ENCODE data around the gene SEC31B. TPM values are rescaled to one million over a fixed set of nuclear protein-coding genes. Genes with fewer than 3 reads are reported as not detected.
A peak's percentile ranks its signal among the peaks of the same experiment; 100 is the strongest.

Gene SEC31B
- total RNA-seq, 4 donors from 2014 or later: 8.8 to 24.9 (median 23.5) TPM

DNA sequence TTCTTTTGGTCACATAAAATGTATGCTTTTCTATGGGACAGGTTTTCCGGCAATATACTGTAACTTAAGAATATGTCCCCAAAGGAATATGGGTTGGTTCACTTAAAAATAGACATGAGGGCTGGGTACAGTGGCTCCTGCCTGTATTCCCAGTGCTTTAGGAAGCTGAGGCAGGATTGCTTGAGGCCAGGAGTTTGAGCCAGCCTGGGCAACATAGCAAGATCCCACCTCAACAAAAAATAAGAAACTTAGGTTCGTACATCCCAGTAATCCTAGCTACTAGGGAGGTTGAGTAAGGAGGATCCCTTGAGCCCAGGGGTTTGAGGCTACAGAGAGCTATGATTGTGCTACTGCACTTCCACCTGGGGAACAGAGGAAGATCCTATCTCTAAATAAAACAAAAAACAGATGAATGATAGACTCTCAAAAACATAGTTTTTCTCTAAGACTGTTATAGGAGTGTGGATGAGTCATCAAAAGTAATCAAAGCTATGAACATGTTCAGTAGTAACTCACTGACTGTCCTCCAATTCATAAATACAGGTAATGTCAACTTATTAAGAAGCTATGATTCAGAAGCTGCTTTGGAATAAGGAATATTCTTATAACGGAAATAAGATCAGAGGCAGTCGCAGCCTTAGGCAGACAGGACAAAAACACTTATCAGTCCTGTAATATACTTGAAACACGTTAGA is 2.6 kb upstream of the SEC31B start:
- H3K27ac ChIP-seq: no peak overlapping the region
- H3K4me3 ChIP-seq: no peak overlapping the region
- H3K4me1 ChIP-seq: peaks cover 0 to 12% (median 2%) of the 10 kb centered on the region in 4 donors
- H3K9me3 ChIP-seq: no peaks in the 10 kb centered on the region
- peaks cover 0 to 48% (median 0%) of the 10 kb centered on the region in 3 donors for H3K36me3 ChIP-seq
- DNase-seq: no peak
- H3K27me3 ChIP-seq: no peaks in the 10 kb centered on the region
- no peak for TF ChIP-seq POLR2A (IDR thresholded peaks at IDR 0.05)
- TF ChIP-seq, protein P1, sequence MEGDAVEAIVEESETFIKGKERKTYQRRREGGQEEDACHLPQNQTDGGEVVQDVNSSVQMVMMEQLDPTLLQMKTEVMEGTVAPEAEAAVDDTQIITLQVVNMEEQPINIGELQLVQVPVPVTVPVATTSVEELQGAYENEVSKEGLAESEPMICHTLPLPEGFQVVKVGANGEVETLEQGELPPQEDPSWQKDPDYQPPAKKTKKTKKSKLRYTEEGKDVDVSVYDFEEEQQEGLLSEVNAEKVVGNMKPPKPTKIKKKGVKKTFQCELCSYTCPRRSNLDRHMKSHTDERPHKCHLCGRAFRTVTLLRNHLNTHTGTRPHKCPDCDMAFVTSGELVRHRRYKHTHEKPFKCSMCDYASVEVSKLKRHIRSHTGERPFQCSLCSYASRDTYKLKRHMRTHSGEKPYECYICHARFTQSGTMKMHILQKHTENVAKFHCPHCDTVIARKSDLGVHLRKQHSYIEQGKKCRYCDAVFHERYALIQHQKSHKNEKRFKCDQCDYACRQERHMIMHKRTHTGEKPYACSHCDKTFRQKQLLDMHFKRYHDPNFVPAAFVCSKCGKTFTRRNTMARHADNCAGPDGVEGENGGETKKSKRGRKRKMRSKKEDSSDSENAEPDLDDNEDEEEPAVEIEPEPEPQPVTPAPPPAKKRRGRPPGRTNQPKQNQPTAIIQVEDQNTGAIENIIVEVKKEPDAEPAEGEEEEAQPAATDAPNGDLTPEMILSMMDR (IDR thresholded peaks at IDR 0.05): no peak

DNA sequence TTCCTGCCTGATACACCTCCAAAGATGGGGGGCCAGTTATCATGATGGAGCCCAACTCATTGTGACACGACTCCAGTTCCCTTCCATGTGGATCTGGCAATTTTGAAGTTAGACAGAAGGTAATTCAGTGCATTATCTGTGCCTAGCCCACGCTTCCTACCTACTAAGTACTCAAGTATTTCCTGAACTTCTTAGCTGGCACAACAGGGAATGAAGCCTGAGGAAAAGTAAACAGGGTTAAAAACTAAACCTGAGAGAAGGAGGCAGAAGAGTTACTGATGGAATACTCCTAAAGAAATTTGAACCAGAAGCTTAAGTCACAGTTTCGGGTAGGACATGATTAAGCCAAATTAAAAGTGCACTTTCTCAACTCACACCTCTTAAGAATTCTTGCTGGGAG is 1.1 kb upstream of the SEC31B start:
- no peaks in the 10 kb centered on the region for H3K27me3 ChIP-seq
- H3K36me3 ChIP-seq: peaks cover 0 to 33% (median 0%) of the 10 kb centered on the region in 3 donors
- peaks cover 0 to 12% (median 2%) of the 10 kb centered on the region in 4 donors for H3K4me1 ChIP-seq
- H3K9me3 ChIP-seq: no peaks in the 10 kb centered on the region
- TF ChIP-seq, protein P1 (IDR thresholded peaks at IDR 0.05): no peak
- no peak for TF ChIP-seq POLR2A (IDR thresholded peaks at IDR 0.05)
- H3K4me3 ChIP-seq: no peak overlapping the region
- no peak overlapping the region for H3K27ac ChIP-seq
- DNase-seq: no peak

DNA sequence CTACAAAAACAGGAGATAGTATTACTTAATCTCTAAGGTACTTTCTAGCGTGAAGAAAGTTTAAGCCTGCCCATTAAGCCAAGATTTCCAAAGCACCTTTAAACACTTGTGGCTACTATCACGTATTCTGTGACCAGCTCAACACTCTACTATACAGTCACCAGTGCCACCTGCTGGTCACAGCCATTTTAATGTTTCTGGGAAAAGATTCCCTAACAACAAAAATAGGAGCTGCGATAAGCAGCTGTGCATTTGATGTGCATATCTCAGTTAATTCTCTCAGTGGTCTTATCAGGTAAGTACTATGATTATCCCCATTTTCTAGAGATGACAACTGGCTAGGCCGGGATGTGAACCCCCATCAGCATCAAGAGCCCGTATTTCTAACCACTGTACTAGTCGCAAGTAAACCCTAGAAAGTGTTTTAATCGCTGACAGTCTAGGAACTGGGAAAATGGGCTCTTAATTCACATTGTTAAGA is 860 bp downstream of the SEC31B start:
- Histone ChIP-seq H3K27ac (no peak overlapping the region), H3K4me3 (peak overlapping the region in 2 of 4 donors; percentile 47 to 49)
- peak in 2 of 3 donors; percentile 61 to 87 for DNase-seq

DNA sequence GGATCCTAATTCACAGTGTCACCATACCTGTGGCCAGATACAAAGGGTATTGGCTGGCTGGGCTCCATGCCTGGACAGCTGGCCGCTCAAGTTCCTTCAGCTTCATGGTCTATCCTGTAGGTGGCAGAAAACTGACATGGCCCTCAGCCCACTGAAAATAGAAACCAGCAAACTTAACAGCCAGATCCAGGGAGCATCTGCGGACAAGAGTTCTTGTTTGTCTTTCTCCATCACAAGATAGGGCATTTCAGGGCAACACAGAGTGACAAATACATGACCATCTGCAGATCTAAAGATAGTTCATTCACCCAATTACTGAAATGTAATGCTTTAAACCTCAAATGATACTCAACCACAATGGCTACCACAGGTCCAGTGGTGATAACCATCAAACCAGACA is 2.8 kb downstream of the SEC31B start:
- Histone ChIP-seq H3K27ac (no peak overlapping the region), H3K9me3 (no peaks in the 10 kb centered on the region), H3K27me3 (no peaks in the 10 kb centered on the region), H3K36me3 (peaks cover 0 to 3% (median 0%) of the 10 kb centered on the region in 3 donors), H3K4me3 (no peak overlapping the region), H3K4me1 (peaks cover 0 to 12% (median 2%) of the 10 kb centered on the region in 4 donors)
- TF ChIP-seq, protein P1 (IDR thresholded peaks at IDR 0.05): no peak
- no peak for TF ChIP-seq POLR2A (IDR thresholded peaks at IDR 0.05)
- no peak for DNase-seq

More for the DNA sequence above, 860 bp downstream of the SEC31B start:
- Histone ChIP-seq H3K36me3 (peaks cover 0 to 20% (median 0%) of the 10 kb centered on the region in 3 donors), H3K9me3 (no peaks in the 10 kb centered on the region), H3K4me1 (peaks cover 0 to 12% (median 2%) of the 10 kb centered on the region in 4 donors), H3K27me3 (no peaks in the 10 kb centered on the region)
- no peak for TF ChIP-seq POLR2A (IDR thresholded peaks at IDR 0.05)
- TF ChIP-seq, protein P1 (IDR thresholded peaks at IDR 0.05): peak in 5 of 6 experiments; percentile 49 to 85 (median 76)

DNA sequence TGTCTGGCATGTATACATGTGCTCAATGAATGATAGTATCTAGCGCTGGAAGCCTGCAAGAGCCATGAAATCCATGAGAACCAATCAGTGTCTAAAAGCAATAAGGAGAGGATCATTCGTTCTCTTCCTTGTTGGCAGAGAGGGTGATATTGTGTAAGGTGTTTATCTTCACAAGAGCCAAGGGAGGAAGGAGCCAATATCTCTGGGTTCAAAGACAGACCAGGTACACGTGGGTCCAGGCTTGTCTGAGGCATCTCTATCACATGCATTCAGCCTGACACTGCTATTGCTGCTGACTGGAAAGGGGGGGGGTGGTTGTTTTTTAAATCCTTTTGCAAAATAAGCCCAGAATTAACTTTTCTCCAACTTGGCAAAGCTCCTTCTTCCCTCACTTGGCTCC is 4.0 kb downstream of the SEC31B start:
- no peaks in the 10 kb centered on the region for H3K27me3 ChIP-seq
- H3K36me3 ChIP-seq: peaks cover 0 to 3% (median 0%) of the 10 kb centered on the region in 3 donors
- no peak overlapping the region for H3K27ac ChIP-seq
- H3K4me1 ChIP-seq: peaks cover 0 to 12% (median 2%) of the 10 kb centered on the region in 4 donors
- no peaks in the 10 kb centered on the region for H3K9me3 ChIP-seq
- no peak for DNase-seq
- H3K4me3 ChIP-seq: no peak overlapping the region
- no peak for TF ChIP-seq POLR2A (IDR thresholded peaks at IDR 0.05)
- TF ChIP-seq, protein P1 (IDR thresholded peaks at IDR 0.05): no peak

Measured in Peyer's patch (tissue), 4 donors.